HL-60 (cell line): ENCODE results near the gene BCL7A.
"Not testable (repeated sequence)": the region's sequence is repeated elsewhere in the genome, so short reads cannot be mapped to it uniquely, and the experiment has no call there.

Experiments
- DNase-seq, 2 experiments: peaks; one replicate each; pipeline ENCODE4 v3.0.0-alpha.2; 2010 to 2020; ENCODE audit warnings: low read depth in 1 of 2, low spot score in 1 of 2
- H3K27ac ChIP-seq: fragments of 250-450 bp; sonication (Bioruptor Pico); replicated peaks from 2 replicates; pipeline ENCODE4 v1.5.1; 2020; ENCODE audit warnings: mild to moderate bottlenecking, moderate library complexity
- H3K27me3 ChIP-seq: fragments of 250-450 bp; sonication (Bioruptor Pico); 2 replicates; pipeline ENCODE4 v1.5.1; 2021; ENCODE audit warnings: mild to moderate bottlenecking, moderate library complexity; ENCODE audit not compliant: insufficient read depth, poor library complexity, severe bottlenecking
- H3K4me3 ChIP-seq: replicated peaks from 2 replicates; pipeline ENCODE4 v1.5.1; 2011; ENCODE audit warnings: mild to moderate bottlenecking, control low read depth, low read length; ENCODE audit not compliant: insufficient read depth
- CTCF ChIP-seq: IDR thresholded peaks from one replicate; pipeline ENCODE4 v1.5.1; 2011; ENCODE audit warnings: low read length, control low read depth, inconsistent platforms; ENCODE audit not compliant: insufficient read depth
- GABPA ChIP-seq: IDR thresholded peaks from 2 replicates; pipeline ENCODE4 v1.6.1; 2012; ENCODE audit warnings: low read depth
- POLR2AphosphoS5 ChIP-seq: IDR thresholded peaks from 2 replicates; pipeline ENCODE4 v1.6.1; 2012; ENCODE audit warnings: low read depth
- REST ChIP-seq: IDR thresholded peaks from 2 replicates; pipeline ENCODE4 v1.6.1; 2012; ENCODE audit warnings: low read depth; ENCODE audit not compliant: insufficient replicate concordance
- SPI1 ChIP-seq: IDR thresholded peaks from 2 replicates; pipeline ENCODE4 v1.6.1; 2012; ENCODE audit warnings: low read depth, mild to moderate bottlenecking, borderline replicate concordance

The BCL7A gene

DNA sequence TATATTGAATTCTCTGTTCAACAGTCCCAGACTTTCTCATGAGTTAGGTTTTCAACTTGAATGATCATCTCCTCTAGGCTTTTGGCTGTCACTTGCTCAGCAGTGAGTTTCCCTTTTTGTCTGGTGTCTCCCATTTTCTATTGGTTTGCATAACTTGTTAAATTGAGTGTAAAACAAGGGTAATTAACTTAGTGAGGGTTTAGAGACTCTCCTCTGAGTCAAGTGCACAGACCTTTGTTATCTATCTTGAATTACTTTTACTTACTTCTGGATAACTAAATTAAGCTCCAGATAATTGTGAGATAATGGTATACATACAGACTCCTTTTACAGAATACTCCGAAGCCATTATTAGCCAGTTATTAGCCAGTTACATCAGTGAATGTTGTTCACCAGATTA is 78.9 kb downstream of the BCL7A start:
- TF ChIP-seq GABPA (no peak), CTCF (no peak), REST (no peak), POLR2AphosphoS5 (no peak), SPI1 (no peak)
- Histone ChIP-seq H3K27ac (no peak overlapping the region), H3K4me3 (no peak overlapping the region), H3K27me3 (no peaks in the 10 kb centered on the region)
- DNase-seq, result no peak

- Histone ChIP-seq H3K4me3 (no peak overlapping the region), H3K27ac (no peak overlapping the region), H3K27me3 (no peaks in the 10 kb centered on the region)
- DNase-seq, result no peak
- TF ChIP-seq REST (no peak), SPI1 (no peak), GABPA (no peak), POLR2AphosphoS5 (no peak), CTCF (no peak)
Measured at GRCh38 chr12:122102331-122102730, 80.6 kb downstream of the BCL7A start.

DNA sequence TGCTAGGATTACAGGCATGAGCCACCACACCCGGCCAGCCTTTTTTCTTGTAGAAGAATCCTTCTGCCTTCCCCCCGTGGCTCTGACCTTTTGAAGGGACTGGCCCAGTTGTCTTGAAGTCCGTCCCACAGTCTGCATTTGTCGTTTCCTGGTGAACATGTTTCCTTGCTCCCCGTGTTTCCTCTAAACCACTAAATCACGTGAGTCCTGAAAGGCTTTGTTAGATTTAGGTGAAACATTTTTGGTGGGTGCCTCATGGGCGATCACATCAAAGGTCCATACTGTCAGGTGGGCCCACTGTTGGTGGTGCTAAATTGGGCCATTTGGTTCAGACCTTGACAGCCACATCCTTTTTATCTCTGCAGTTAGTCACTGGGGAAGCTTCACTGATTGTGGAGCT is 83.2 kb downstream of the BCL7A start:
- no peak for DNase-seq
- no peak overlapping the region for H3K27ac ChIP-seq
- H3K4me3 ChIP-seq, result no peak overlapping the region
- no peak for TF ChIP-seq POLR2AphosphoS5
- TF ChIP-seq SPI1, result no peak
- TF ChIP-seq REST, result no peak
- TF ChIP-seq GABPA, result no peak
- no peak for TF ChIP-seq CTCF
- no peaks in the 10 kb centered on the region for H3K27me3 ChIP-seq

- H3K27ac ChIP-seq, H3K4me3 ChIP-seq, H3K27me3 ChIP-seq: not testable (repeated sequence)
- DNase-seq, result peak in 1 of 2 experiments; percentile 75
Measured at GRCh38 chr12:122105496-122105895, 83.8 kb downstream of the BCL7A start.
